Activated CD4-positive, CD25-positive, alpha-beta regulatory T cell treated with anti-CD3 and anti-CD28 coated beads, Interleukin-2, amount 50 U/mL, for 16 hours (primary cell): ENCODE data around the gene ABCC1.
"Not testable (repeated sequence)": the region's sequence is repeated elsewhere in the genome, so short reads cannot be mapped to it uniquely, and the experiment has no call there.

Experiments used
- DNase-seq: peaks from one replicate; pipeline ENCODE4 v3.0.0-alpha.2; 2020; ENCODE audit warnings: low read depth, low spot score

ABCC1 gene

DNA sequence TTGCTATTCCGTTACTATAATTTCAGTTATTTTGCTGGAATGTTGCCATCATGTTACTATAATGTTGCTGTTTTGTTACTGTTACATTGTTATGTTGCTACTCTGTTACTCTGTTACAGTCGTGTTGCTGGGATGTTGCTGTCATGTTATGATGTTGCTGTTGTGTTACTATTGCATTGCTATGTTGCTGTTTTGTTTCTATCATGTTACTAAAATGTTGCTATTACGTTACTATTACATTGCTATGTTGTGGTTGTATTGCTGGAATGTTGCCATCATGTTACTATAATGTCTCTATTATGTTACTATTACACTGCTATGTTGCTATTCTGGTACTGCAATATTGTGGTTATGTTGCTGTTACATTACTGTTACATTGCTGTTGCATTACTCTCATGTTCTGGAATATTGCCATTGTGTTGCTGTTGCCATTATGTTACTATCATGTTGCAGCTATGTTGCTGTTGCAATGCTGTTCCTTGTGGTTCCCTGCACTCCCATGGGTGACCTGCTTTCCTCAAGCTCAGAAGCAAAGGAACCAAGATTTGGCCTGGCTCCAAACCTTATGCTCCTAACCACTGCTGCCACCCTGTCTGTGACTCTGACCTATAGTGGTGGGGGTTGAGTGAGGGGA lies 209.4 kb downstream of the ABCC1 start:
- no peak for DNase-seq

DNA sequence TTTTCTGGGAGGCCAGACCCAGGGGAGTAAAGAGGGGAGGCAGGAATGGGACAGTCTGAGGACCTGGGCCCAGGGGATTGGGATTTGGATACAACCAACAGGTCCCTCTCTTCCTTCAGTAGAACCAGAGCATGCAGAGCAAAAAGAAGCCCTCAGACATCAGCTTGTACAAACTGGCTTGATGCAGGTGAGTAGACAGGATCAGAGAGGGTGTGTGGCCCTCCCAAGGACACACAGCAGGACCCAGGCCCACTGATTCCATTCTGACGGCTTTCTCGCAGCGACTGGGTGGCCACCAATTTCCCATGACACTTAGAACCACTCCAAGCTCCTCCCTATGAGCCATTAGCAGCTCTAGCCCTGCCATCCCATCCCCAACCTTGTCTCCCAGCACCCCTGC lies 210.2 kb downstream of the ABCC1 start:
- no peak for DNase-seq

DNA sequence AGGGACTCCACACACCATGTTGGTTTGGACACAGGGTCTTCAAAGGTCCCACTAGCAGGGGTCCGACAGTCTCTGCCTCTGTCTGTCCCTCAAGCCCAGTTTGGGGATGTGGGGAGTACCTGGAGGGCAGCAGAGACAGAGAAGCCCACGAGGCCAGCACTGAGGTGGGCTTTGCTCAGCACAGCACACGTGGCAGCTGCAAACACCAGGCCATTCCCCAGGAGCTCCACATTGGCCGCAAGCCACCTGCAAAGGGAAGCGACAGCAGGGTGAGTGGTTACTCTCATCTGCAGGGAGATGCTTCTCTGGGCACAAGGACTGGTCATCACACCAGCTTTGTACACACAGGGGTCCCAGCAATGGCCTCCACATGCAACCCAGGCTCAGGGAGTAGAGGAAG lies 211.9 kb downstream of the ABCC1 start:
- no peak for DNase-seq

DNA sequence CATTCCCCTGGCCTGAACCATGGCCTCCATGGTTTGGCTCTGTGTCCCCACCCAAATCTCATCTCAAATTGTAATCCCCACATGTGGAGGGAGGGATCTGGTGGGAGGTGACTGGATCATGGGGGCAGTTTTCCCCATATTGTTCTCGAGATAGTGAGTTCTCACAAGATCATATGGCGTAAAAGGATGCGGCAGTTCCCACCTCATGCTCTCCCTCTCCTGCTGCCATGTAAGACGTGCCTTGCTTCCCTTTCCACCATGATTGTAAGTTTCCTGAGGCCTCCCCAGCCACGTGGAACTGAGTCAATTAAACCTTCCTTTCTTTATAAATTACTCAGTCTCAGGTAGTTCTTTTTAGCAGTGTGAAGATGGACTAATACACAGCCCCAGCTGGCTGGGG lies 212.4 kb downstream of the ABCC1 start:
- not testable (repeated sequence) for DNase-seq

DNA sequence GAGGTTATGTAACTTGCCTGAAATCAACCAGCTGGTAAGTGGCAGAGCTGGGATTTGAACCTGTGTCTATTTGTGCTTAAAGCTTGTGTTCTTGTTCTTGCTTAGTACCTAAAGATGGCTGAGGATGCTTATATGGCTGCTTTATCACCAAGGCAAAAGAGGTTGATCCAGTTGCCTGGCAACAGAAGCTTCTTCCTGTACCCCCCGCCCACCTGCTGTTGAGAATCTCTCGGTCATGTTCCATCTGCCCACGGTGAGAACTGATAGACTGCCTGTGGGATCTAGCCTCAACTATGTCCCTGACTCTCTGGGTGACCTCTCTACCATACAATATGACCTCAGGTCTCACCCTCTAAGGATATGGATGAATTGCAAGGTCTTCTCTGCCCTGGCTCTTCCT lies 213.2 kb downstream of the ABCC1 start:
- no peak for DNase-seq

DNA sequence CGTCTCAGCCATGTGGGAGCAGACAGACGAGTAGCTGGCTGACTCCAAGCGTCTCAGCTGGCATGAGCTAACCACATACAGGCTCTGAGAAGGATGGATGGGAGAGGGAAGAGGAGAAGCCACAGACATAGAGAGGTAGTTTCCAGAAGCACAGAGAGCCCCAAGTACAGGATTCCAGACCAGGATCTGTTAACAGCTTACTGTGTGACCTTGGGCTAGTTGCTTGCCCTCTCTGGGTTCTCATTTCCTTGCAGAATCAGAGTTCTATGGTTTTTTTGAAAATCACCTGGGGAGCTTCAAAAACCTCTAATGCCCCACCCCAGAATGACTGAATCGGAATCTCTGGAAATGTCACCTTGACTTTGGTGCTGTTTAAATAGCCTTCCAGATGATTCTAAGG lies 213.7 kb downstream of the ABCC1 start:
- DNase-seq = no peak

DNA sequence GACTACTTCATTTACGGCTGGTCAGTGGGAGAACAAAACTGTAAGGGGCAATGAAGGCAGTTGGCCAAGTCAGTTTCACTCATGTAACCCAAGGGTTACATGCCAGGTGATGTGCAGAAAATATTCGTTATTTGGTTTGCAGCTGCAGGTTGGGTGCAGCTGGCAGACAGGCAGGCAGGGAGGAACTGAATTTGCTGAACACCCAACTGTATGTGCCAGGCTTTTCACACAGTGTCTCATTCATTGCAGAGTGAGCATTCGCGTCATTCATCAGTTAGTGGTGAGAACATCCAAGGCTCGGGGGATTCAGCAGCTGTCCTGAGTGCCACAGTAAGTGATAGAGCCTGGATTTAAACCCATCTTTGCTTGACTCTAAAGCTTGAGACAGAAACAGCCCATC lies 214.2 kb downstream of the ABCC1 start:
- DNase-seq = no peak

DNA sequence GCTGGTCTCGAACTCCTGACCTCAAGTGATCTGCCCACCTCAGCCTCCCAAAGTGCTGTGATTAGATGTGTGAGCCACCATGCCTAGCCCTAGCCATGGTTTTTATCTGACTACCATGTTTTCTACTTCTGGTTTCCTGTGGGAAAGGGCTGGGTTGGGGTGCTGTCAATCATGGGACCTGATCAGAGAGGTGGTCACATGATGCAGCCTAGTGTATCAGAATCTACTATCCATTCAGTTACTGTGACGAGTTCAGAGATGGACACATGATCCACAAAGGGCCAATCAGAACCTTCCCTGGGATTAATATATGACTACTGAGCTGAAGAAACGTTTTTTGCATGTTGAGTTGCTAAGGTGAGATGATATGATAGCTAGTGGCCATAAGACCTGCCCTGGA lies 214.8 kb downstream of the ABCC1 start:
- no peak for DNase-seq

DNA sequence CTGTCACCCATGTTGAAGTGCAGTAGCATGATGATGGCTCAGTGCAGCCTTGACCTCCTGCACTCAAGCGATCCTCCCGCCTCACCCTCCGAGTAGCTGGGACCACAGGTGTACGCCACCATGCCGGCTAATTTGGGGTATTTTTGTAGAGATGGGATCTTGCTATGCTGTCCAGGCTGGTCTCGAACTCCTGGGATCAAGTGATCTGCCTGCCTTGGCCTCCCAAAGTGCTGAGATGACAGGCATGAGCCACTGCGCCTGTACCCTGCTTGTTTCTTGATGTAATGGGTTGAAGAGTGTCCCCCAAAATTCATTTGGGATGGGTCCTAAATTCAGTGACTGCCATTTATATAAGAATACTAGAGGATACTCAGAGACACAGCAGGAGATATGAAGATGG lies 216.7 kb downstream of the ABCC1 start:
- no peak for DNase-seq

DNA sequence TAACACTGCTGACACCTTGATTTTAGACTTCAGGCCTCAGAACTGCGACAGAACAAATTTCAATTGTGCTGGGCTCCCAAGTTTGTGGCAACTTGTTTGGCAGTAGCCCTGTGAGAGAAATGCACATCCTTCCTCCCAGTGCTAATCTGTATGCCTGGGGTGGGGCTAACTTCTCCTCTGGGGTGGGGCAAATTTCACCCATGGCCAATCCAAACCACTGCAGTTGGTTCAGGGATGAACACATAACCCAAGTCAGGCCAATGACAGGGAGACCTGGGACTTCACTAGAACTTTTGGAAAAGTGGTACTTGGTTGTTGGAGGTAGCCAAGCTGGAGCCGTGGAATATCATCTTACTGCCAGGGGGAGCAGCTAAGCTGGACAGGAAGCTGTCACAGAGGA lies 217.5 kb downstream of the ABCC1 start:
- no peak for DNase-seq

DNA sequence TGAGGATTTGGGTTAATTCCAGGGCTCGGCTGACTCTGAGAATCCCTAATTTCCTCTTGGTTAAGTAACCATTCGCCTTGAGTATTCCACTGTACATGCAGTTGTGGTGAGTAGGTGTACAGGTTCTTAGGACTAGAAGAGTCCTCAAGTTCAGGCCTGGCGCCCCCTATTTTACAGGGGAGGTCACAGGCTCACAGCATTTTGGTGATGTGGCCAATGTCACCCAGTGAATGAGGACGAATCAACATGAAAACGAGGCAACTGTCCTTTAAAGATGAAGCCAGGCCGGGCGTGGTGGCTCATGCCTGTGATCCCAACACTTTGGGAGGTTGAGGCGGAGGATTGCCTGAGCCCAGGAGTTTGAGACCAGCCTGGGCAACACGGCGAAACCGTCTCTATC lies 218.5 kb downstream of the ABCC1 start:
- DNase-seq = no peak

DNA sequence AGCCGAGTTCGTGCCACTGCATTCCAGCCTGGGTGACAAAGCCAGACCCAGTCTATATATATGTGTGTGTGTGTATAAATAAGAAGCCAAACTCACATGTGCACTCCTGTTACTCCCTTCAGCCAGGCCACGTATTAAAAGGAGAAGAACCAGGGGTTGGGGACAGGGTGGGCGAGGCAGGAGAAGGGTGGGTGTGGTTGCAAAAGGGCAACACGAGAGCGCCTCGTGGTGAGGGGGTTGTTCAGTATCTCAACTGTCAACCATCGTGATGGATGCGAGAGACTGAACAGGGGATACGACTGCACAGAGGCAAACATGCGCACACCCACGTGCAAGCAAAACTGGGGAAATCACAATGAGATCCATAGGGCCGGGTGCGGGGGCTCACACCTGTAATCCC lies 219.0 kb downstream of the ABCC1 start:
- DNase-seq = no peak

DNA sequence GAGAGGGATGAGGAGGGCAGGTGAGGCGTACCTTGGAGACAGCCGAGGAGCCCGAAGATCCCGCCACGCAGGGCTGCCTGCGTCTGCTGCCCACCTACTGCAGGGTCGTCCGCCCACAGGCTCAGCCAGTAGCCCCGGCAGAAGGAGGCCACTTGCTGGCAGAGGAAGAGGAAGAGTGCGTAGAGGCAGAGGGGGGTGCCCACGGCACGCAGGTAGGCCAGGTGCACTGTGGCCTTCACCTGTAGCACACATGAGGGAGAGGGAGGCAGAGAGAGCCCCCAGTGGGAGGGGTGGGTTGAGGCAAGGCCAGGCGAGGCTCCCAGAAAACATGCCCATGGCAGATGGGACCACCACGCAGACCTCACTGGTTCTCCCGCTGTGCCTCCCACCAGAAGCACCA lies 220.2 kb downstream of the ABCC1 start:
- no peak for DNase-seq

DNA sequence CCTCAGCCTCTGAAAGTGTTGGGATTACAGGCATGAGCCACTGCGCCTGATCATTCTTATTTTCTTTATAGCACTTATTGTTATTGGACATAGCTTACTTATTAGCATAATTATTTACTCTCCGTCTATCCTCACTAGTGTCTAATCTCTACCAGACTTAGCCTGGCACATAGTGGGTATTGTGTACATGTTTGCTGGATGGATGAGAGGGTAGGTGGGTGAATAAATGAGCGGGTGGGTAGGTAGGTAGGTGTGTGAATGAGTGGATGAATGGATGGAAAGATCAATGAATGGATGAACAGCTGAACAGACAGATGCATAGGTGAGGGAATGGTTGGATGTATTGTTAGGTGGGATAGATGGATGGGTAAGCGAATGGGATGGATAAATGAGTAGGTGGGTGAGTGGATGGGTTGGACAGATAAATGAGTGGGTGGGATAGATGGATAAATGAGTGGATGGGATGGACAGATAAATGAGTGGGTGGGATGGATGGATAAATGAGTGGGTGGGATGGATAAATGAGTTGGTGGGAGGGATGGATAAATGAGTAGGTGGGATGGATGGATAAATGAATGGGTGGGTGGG lies 222.0 kb downstream of the ABCC1 start:
- no peak for DNase-seq

DNA sequence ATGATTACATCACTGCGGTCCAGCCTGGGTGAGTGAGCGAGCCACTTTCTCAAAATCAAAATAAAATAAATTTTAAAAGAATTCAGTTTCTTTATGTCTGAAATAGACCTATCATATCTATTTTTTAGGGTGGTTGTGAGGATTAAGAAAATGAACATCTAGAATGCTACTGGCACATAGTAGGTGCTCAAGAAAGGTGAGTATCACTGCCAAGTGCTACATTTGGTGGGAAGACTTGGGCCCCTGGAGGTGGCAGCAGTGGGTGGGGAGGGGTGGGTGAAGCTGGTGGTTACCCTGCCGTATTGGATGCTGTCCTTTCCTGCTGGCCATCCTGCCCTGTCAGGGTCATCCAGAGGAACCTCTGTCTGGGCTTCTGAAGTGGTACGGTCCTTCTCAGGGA lies 223.6 kb downstream of the ABCC1 start:
- no peak for DNase-seq

DNA sequence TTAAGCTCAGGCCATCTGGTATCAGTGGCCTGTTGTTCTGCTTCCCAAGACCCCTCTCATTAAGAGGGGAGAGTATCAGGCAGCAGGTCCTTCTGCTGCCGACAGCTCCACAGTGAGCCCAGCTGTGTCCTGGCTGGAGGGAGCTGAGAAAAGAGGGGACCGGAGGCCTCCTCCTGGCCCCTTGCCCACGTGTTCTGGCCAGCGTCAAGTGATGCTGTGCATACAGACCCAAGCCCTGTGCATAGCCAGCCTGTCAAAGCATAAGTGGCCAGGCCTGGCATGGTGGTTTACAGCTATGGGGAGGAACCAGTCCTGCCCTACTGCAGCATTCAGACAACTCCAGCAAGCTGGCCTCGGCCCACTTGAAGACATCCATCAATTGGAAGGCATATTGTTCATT lies 225.9 kb downstream of the ABCC1 start:
- DNase-seq = no peak

DNA sequence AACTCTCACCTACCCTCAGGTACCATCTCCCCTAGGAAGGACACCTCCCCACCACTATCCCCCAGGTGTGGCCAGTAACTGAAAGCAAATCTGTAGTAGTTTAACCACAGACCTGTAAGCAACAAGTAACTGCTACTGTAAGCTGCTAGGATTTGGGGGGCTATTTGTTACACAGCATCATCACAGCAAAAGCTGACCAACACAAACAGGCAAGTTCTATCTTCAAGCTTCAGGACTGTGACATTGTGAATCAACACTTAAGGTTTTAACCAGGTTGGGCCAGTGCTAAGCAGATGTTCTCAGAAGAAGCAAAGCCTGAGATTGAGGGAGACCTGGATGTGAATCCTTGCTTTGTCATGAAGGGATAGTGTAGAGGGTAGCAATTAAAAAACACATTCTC lies 226.9 kb downstream of the ABCC1 start:
- DNase-seq = no peak

DNA sequence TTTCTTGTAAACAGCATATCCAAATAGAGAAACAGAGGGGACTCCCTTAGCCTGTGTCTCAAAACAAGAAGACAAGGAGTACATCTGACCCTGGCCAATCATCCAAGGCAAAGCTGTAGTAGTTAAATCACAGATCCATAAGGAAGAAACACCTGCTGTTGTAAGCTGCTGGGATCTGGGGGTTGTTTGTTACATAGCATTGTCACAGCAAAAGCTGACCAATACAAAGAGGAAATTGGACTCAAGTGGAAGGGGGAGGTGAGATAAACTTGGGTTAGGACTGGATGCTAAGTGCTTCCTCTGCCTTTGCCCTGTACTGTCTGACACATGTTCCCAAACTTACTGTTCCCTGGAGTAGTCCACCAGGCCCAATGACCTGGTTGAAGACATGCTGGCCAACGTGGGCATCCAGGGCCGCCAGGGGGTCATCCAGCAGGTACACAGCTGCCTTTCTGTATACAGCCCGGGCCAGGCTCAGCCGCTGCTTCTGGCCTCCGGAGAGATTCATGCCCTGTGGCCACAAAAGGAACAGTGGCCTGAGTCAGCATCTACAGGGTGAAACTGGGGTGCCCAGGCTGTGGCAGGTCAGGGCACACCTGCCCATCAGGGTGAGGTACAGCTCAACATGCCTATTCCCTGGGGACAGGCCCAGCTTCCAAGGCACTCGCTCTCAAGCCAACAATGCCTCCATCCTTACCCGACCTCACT lies 229.2 kb downstream of the ABCC1 start:
- DNase-seq = no peak

DNA sequence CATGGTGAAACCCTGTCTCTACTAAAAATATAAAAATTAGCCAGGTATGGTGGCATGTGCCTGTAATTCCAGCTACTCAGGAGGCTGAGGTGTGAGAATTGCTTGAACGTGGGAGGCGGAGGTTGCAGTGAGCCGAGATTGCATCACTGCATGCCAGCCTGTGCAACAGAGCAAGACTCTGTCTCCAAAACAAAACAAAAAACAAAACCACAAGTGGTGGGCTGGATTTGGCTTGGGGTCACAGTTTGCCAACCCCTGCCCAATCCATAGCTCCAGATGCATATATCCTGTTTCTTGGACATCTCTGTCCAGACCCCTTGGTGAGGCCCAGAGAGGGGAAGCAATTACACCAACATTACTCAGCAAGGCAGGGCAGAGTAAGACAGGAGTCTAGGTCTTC lies 232.3 kb downstream of the ABCC1 start:
- DNase-seq = not testable (repeated sequence)

DNA sequence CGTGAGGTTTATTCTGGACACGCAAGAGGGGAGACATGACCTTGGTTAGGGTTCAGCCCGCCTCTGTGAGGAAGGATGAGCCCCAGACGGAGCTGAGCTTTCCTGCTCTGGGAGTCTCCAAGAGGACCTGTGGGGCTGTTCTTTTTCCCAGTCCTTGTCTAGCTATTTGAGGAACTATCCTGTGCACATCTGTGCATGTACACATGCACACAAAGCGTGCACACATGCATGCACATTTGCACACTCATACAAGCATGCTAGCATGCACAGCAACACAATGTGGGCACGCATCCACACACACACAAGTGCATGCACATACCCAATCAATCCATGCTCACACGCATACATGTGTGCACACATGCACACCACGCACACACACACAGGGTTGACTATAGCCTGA lies 233.5 kb downstream of the ABCC1 start:
- DNase-seq = no peak

DNA sequence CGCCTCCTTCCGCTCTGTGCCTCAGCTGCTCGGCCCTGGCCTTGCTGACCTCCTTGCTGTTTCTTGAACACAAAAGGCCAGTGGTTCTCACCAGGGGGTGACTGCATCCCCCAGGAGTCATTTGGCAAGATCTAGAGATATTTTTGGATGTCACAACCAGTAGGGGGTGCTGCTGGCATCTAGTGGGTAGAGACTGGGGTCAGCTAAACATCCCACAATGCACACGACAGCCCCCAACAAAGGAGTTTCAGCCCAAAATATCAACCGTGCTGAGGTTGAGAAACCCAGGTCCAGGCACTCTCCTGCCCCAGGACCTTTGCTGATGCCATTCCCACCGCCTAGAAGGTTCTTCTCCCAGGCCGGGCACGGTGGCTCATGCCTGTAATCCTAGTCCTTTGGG lies 234.1 kb downstream of the ABCC1 start:
- DNase-seq = no peak

DNA sequence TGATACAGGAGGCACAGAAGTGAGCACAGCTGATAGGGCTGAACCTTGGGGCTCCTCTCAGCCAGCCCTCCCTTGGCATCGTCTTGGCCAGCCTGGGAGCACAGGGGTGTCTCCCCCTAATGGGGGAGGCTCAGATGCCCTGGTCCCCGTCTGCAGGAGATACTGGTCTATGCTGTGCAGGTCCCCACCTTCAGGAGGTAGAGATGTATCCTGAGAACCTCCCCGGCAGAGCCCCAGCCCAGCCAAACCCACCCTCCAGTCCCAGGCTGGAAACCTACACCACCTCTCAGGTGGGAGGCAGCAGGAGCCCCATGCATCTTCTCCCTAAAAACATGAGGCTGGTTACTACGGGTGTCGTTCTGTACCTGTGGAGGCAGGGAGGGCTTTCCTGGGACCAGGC lies 235.2 kb downstream of the ABCC1 start:
- no peak for DNase-seq

DNA sequence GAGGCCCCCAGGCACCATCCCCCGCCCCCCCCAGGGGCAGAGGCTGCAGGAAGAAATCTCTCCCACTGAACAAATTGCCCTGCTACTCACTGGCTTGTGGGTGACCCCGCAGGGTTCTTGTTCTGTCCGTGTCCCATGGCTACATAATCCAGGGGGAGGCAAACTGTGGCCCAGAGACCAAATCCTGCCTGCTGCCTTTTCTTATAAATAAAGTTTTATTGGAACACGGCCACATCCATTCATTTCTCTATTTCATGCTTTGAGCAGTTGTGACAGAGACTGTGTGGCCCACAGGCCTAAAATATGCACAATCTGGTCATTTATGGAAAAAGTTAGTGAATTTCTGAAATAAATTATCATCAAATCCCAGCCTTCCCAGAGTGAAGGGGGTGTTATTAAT lies 235.7 kb downstream of the ABCC1 start:
- DNase-seq = no peak
